Vagina (tissue), 2 donors: ENCODE results near the gene IL36G.

Experiments used
- POLR2A ChIP-seq, 2 donors: fragments of 450-650 bp; IDR thresholded peaks; one replicate each; pipeline ENCODE4 v1.6.1; 2017; ENCODE audit warnings: antibody characterized with exemption in 2 of 2, mild to moderate bottlenecking in 2 of 2, moderate library complexity in 2 of 2
- POLR2AphosphoS5 ChIP-seq, 2 donors: sonication (generic); formaldehyde crosslinking; IDR thresholded peaks; one replicate each; pipeline ENCODE4 v1.9.0; 2017; ENCODE audit warnings: antibody characterized with exemption in 2 of 2, mild to moderate bottlenecking in 2 of 2, low read depth in 1 of 2; ENCODE audit not compliant: insufficient read depth in 1 of 2

DNA sequence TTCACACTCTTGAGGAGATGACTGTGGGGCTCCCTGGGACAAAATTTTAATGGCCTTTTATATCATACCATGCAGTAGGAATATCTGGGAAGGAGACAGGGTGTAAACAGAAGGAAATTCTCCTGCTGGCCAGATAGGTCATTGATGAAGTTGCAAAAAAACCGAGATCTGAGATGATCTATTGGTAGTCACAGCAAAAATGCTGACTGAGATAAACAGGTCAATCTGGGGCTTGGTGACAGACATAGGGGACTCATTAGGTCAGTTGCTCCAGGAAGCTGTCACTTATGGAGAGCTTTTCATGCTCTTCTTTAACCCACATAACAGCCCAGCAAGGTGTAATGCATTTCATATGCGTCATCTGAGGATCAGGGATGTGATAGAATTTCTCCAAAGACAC, 24.9 kb downstream of the IL36G start:
- no peak for TF ChIP-seq POLR2A (IDR thresholded peaks at IDR 0.05)
- no peak for TF ChIP-seq POLR2AphosphoS5 (IDR thresholded peaks at IDR 0.05; ENCODE audit: insufficient read depth in 1 of 2, low read depth in 1 of 2)
